ENCODE measurements around the gene KLF9.

KLF9 gene

DNA sequence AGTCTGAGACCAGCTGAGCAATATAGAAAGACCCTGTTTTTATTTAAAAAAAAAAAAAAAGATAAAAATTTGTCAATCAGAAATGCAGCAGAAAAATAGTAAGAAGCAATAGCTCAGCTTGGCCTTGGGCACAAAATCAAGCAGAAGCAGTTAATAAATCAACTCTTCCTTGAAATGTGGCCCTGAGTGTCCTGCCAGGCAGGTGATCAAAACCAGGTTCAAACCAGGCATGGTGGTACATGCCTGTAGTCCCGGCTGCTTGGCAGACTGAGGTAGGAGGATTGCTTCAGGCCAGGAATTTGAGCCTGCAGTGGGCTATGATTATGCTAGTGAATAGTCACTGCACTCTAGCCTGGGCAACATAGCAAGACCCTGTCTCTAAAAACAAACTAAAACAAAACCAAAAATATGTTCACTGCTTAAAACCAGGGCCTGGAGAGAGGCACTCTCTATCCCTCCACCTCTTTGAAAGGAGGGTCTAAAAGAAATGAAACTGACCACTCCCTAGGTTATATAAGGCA lies 27.9 kb upstream of the KLF9 start:
- H3K4me3 Mint-ChIP-seq: no peak overlapping the region
- no peaks in the 10 kb centered on the region for H3K36me3 Mint-ChIP-seq (ENCODE audit: low read depth)
- H3K4me1 Mint-ChIP-seq: no peaks in the 10 kb centered on the region
- peaks cover 5% of the 10 kb centered on the region for H3K27me3 Mint-ChIP-seq (ENCODE audit: low read depth)
- TF ChIP-seq, protein P1, sequence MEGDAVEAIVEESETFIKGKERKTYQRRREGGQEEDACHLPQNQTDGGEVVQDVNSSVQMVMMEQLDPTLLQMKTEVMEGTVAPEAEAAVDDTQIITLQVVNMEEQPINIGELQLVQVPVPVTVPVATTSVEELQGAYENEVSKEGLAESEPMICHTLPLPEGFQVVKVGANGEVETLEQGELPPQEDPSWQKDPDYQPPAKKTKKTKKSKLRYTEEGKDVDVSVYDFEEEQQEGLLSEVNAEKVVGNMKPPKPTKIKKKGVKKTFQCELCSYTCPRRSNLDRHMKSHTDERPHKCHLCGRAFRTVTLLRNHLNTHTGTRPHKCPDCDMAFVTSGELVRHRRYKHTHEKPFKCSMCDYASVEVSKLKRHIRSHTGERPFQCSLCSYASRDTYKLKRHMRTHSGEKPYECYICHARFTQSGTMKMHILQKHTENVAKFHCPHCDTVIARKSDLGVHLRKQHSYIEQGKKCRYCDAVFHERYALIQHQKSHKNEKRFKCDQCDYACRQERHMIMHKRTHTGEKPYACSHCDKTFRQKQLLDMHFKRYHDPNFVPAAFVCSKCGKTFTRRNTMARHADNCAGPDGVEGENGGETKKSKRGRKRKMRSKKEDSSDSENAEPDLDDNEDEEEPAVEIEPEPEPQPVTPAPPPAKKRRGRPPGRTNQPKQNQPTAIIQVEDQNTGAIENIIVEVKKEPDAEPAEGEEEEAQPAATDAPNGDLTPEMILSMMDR (IDR thresholded peaks at IDR 0.05; ENCODE audit: unreplicated experiment in 3 of 3): no peak
- no peaks in the 10 kb centered on the region for H3K9me3 Mint-ChIP-seq
- H3K27ac Mint-ChIP-seq: no peak overlapping the region

DNA sequence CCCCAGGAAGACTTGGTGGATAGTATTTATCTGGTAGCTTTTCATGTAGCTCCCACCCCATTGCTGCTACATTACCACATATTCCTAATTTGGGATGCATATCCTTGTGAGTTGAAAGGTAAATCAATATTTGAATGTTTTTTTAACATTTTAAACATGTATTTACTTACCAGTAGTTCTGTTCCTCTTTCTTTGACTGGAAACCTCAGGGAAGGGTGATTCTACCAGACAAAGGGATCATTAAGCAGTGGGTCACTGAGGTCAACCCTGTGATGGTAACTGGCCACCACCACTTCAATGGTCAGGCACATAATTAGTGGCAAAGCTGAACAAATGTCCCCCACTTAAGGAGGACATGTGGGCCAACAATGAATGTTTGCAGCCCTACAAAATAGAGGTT lies 27.2 kb upstream of the KLF9 start:
- H3K27ac Mint-ChIP-seq: no peak overlapping the region
- no peak overlapping the region for H3K4me3 Mint-ChIP-seq
- no peaks in the 10 kb centered on the region for H3K4me1 Mint-ChIP-seq
- H3K36me3 Mint-ChIP-seq (ENCODE audit: low read depth): no peaks in the 10 kb centered on the region
- H3K27me3 Mint-ChIP-seq (ENCODE audit: low read depth): peaks cover 5% of the 10 kb centered on the region
- H3K9me3 Mint-ChIP-seq: no peaks in the 10 kb centered on the region
- TF ChIP-seq, protein P1 (IDR thresholded peaks at IDR 0.05; ENCODE audit: unreplicated experiment in 3 of 3): no peak

DNA sequence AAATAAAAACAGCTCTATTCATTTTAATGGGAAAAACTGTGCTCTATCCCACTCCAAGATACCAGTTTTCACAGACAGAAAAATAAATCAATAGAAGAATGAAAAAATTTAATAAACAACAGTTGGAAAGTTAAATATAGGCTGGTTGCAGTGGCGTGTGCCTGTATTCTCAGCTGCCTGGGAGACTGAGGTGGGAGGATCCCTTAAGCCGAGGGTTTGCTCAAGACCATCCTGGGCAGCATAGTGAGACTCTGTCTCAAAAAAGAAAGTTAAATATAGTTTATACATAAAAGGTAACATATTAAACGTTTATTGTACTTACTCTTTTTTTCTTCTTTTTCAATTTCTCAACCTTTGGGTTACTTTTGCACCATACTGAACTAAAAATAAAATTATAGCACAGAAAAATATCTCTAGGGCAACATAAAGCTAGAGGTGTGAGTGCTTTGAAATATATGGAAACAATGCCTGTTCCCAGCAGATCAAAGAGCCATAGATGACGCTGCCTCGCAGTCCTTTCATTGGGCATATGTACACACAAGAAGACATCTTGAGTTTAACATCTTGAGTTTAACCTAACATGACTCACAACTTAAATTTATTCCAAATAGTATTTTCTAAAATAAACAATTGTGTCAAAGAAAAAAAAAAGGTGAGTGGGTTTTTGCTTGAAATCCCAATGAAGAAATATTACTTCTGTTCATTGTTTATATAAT lies 25.7 kb upstream of the KLF9 start:
- H3K9me3 Mint-ChIP-seq: peaks cover 3% of the 10 kb centered on the region
- no peak overlapping the region for H3K27ac Mint-ChIP-seq
- no peak overlapping the region for H3K4me3 Mint-ChIP-seq
- H3K27me3 Mint-ChIP-seq (ENCODE audit: low read depth): peaks cover 5% of the 10 kb centered on the region
- H3K4me1 Mint-ChIP-seq: no peaks in the 10 kb centered on the region
- TF ChIP-seq, protein P1 (IDR thresholded peaks at IDR 0.05; ENCODE audit: unreplicated experiment in 3 of 3): no peak
- no peaks in the 10 kb centered on the region for H3K36me3 Mint-ChIP-seq (ENCODE audit: low read depth)

DNA sequence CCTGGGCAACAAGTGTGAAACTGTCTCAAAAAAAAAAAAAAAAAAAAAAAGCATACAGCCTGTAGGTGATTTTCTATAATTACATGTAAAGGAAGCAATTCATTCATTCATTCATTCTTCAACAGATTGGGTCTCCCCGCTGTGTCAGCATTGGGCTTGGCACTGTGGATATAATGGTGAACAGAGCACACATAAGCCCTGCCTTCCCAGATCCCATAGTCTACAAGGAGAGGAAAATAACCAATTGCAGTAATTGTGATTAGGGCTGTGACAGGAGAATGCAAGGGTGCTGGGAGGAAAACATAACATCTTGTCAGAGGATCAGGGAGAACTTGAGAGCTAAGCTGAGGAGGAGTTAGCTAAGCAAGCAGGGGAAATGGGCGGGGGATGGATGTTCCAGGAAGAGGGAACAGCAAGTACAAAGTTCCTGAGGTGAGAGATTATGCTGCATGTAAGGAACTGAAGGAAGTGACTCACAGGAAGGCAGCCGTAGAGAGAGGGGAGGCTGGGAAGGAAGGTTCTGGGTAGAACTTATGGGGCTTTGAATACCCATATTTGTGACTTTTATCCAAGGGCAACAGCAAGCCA lies 24.0 kb upstream of the KLF9 start:
- Mint-ChIP-seq H3K36me3 (ENCODE audit: low read depth) (no peaks in the 10 kb centered on the region), H3K4me3 (no peak overlapping the region), H3K27ac (peak overlapping the region in 1 of 3 experiments; percentile 21)

DNA sequence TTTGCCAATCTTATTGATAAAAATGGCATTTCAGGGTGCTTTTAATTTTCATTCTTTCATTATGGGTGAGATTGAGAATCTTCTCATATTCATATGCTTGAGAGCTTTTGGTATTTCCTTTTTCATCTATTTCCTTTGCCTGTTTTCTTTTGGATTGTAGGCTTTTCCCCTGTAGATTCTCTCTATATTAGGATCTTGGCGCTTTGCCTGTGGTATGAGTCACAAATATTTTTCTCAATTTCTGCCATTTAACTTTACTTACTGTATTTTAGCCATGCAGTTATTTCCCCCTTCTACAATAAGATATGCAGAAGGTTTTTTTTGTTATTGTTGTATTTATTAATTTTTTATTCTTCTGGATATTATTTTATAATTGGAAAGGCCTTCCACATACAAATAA lies 21.5 kb upstream of the KLF9 start:
- peaks cover 12% of the 10 kb centered on the region for H3K9me3 Mint-ChIP-seq
- no peaks in the 10 kb centered on the region for H3K36me3 Mint-ChIP-seq (ENCODE audit: low read depth)
- peaks cover 5% of the 10 kb centered on the region for H3K27me3 Mint-ChIP-seq (ENCODE audit: low read depth)
- H3K4me1 Mint-ChIP-seq: no peaks in the 10 kb centered on the region
- no peak overlapping the region for H3K4me3 Mint-ChIP-seq
- TF ChIP-seq, protein P1 (IDR thresholded peaks at IDR 0.05; ENCODE audit: unreplicated experiment in 3 of 3): no peak
- no peak overlapping the region for H3K27ac Mint-ChIP-seq

More for the DNA sequence above, 24.0 kb upstream of the KLF9 start:
- Mint-ChIP-seq H3K9me3 (peaks cover 6% of the 10 kb centered on the region), H3K4me1 (no peaks in the 10 kb centered on the region), H3K27me3 (ENCODE audit: low read depth) (peaks cover 5% of the 10 kb centered on the region)
- TF ChIP-seq, protein P1 (IDR thresholded peaks at IDR 0.05; ENCODE audit: unreplicated experiment in 3 of 3): no peak

Measured in nephron (organoid).